Heart left ventricle (tissue), 13 donors: Measurements from ENCODE around the gene CKMT2.

Source experiments
- CTCF ChIP-seq, 12 donors: fragments of 200-600 bp; sonication (generic) in 4 of 12; IDR thresholded peaks; one replicate each; pipeline versions ENCODE4 v1.5.0 to v1.8.0; 2018 to 2022; ENCODE audit warnings: antibody characterized with exemption in 12 of 12, mild to moderate bottlenecking in 5 of 12
- POLR2A ChIP-seq, 2 donors: fragments of 450-650 bp; IDR thresholded peaks; one replicate each; pipeline ENCODE4 v1.6.1; 2017; ENCODE audit warnings: antibody characterized with exemption in 2 of 2, mild to moderate bottlenecking in 2 of 2, moderate library complexity in 2 of 2
- donor health status: ischemic (EF 13 %, LVEDD 7.1; RV severe dilation, severe dysfunction).
- donor health status: DM: no; HTN: yes; CAD: no.
- donor health status: DM: no; HTN: no; CAD: no.
- donor health status: ischemic (EF 25% LVEDD 6.9; RV normal size, moderate dysfunction).
- donor health status: ischemic (EF 25% LVEDD 5.7; RV mildly dilated, moderate dysfunction).
- donor health status: ischemic (EF 35%, LVEDD 5.7; RV mildly dilated, moderate dysfunction).
- donor health status: nonischemic (EF 11% LVEDD 7.7; RV severe dilation, severe dysfunction).
- donor health status: DM: yes; HTN: yes; CAD: no.
- donor health status: PGD.
- donor health status: ischemic (EF 29% LVEDD 5.4; RV normal size, mild dysfunction).
- donor health status: nonischemic (EF 23%, LVEDD 6.1; RV moderate dilation, normal function).

DNA sequence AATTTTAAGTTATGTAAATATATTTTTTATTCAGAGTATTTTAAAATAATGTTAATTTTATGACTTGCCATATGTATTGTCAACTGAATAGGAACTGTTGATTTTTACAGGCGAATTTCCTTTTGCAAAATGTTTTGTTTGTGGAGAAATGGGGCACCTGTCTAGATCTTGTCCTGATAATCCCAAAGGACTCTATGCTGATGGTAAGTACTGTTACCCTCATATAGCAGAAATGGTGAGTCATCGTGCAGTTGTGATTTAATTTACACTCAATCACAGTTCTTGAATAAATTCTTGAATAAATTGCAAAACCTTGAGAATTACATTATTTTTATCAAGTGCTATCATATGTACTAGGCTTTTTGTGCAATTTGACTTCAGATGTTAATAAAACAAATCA lies 75.7 kb downstream of the CKMT2 start:
- TF ChIP-seq CTCF (IDR thresholded peaks at IDR 0.05) (no peak), POLR2A (IDR thresholded peaks at IDR 0.05) (no peak)
